ENCODE data around the gene DNA2.

- no peak for TF ChIP-seq POLR2A (IDR thresholded peaks at IDR 0.05)
- TF ChIP-seq CTCF (IDR thresholded peaks at IDR 0.05) = no peak
- TF ChIP-seq EP300 (IDR thresholded peaks at IDR 0.05; ENCODE audit: low read depth) = no peak
- TF ChIP-seq POLR2AphosphoS5 (IDR thresholded peaks at IDR 0.05) = no peak
Measured at GRCh38 chr10:68397005-68397404, 74.8 kb downstream of the DNA2 start.

All from transverse colon (tissue), 4 donors.